AG10803 (cell line): ENCODE results near the gene TMOD2.

Experiments
- DNase-seq: peaks from one replicate; pipeline ENCODE4 v3.0.0; 2010; ENCODE audit warnings: low read depth
- H3K4me3 ChIP-seq: 2 replicates; pipeline ENCODE4 v1.5.1; 2011; ENCODE audit warnings: mild to moderate bottlenecking, low read length, control low read depth
- TF ChIP-seq, protein P1 (sequence below): conservative IDR thresholded peaks from 2 replicates; pipeline ENCODE4 v1.5.1; 2011; ENCODE audit warnings: mild to moderate bottlenecking, low read length, control low read depth, inconsistent platforms

TMOD2 gene

DNA sequence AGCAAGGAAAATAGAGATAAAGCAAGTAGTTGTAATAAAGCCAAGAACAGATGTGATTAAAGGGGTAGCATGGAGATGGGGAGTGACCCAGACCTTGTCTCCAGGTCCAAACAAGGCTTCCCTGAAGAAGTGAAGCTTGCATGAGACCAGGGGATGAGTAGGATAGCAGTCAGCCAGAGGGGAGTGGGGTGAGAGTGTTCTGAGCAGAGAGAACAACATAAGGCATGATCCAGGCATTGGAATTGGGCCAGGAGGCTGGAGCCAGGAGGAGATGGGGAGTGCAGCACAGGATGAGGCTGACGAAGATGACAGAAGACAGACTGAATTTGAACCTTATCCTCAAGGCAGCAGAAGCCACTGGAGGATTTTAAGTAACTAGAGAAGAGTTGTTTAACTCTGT lies 7.2 kb downstream of the TMOD2 start:
- DNase-seq: peak; percentile 76

DNA sequence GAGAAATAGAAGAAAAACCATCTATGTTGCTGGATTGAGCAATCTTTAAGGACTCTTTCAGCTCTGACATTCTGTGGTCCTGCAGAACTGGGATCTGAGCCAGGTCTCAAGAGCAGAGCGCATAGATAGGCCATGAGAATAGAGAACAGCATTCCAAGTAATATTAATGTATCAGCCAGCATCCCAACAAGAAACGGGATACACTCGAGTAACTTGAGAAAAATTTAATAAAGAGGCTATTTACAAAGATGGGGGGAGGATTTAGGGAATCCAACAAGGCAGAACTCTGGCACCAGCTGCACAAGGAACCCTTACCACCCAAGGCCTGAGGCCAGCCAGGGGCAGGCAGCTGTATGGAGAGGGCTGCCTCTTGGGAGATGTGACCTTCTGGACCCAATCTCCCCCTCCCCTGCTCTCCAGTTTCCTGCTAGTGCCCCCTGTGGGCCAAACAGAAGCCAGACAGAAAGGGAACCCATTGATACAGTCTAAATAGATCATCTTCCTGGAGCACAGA lies 8.2 kb downstream of the TMOD2 start:
- TF ChIP-seq, protein P1, sequence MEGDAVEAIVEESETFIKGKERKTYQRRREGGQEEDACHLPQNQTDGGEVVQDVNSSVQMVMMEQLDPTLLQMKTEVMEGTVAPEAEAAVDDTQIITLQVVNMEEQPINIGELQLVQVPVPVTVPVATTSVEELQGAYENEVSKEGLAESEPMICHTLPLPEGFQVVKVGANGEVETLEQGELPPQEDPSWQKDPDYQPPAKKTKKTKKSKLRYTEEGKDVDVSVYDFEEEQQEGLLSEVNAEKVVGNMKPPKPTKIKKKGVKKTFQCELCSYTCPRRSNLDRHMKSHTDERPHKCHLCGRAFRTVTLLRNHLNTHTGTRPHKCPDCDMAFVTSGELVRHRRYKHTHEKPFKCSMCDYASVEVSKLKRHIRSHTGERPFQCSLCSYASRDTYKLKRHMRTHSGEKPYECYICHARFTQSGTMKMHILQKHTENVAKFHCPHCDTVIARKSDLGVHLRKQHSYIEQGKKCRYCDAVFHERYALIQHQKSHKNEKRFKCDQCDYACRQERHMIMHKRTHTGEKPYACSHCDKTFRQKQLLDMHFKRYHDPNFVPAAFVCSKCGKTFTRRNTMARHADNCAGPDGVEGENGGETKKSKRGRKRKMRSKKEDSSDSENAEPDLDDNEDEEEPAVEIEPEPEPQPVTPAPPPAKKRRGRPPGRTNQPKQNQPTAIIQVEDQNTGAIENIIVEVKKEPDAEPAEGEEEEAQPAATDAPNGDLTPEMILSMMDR: peak; percentile 48
- DNase-seq: peak; percentile 98
- H3K4me3 ChIP-seq: no peak overlapping the region

More for the DNA sequence above, 7.2 kb downstream of the TMOD2 start:
- TF ChIP-seq, protein P1: no peak
- H3K4me3 ChIP-seq: no peak overlapping the region

DNA sequence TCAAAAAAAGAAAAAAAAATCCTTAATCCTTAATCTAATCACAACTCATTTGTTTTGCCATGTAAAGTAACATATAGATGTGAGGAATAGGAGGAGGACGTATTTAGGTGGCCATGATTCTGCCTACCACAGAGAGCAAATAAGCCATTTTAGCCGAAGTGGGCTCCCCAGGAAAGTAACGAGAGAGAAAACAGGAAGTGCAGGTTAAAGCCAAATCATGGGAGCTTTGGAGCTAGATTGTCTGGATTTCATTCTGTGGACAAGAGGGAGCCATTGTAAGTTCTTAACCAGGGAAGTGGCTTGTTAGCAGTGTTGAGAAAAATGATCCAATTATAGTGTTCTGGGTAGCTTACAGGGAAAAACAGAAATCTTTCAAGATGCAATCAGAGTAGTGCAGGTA lies 9.4 kb downstream of the TMOD2 start:
- TF ChIP-seq, protein P1: no peak
- no peak overlapping the region for H3K4me3 ChIP-seq
- no peak for DNase-seq

DNA sequence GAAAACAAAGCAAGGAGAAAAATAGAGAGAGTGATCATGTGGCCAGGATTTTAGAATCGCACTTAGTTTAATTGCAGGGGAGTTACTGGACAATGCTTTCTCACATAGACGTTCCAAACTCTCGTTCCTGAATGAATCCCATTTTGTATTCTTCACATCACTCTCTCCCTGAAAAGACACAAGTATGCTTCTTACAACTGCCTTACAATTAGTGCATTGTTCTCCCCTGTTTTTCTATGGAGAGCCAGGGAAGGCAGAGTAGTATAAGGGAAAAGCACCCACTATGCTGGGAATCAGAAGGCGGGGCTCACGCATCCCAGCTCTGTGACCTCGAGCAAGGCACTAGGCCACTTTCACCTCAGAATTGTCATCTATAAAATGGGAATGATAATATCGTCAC lies 14.4 kb downstream of the TMOD2 start:
- TF ChIP-seq, protein P1: no peak
- no peak overlapping the region for H3K4me3 ChIP-seq
- no peak for DNase-seq

DNA sequence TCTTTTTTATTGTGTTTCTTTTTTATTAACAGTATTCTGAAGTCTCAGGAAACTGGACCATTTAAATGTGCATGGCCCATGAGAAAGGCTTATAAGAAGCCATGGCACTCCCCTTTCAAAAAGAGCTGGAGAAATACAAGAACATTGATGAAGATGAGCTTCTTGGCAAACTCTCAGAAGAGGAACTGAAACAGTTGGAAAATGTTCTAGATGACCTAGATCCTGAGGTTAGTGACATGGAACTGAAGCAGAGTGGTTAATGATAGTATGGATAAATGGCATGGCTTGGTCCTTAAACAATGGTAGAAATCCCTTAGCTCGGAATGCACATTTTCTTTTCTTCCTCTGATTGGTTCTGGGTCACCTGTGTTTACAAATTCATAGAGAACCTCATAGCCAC lies 14.9 kb downstream of the TMOD2 start:
- DNase-seq: no peak

DNA sequence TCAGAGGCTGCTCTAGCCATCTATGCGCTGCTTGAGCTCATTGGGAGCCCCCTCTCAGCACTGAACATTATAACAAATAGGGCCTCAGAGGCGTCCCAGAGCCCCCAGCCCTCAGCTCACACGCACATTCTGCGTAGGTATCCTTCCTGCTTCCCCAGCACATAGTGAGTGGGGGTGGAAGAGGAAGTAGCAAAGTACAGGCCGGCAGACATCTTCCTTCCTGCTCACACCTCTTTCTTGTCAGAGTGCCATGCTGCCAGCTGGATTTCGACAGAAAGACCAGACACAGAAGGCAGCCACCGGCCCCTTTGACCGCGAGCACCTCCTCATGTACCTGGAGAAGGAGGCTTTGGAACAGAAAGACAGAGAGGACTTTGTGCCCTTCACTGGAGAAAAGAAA lies 16.6 kb downstream of the TMOD2 start:
- DNase-seq: no peak
- TF ChIP-seq, protein P1: no peak
- no peak overlapping the region for H3K4me3 ChIP-seq

More for the DNA sequence above, 14.9 kb downstream of the TMOD2 start:
- TF ChIP-seq, protein P1: no peak
- H3K4me3 ChIP-seq: no peak overlapping the region

DNA sequence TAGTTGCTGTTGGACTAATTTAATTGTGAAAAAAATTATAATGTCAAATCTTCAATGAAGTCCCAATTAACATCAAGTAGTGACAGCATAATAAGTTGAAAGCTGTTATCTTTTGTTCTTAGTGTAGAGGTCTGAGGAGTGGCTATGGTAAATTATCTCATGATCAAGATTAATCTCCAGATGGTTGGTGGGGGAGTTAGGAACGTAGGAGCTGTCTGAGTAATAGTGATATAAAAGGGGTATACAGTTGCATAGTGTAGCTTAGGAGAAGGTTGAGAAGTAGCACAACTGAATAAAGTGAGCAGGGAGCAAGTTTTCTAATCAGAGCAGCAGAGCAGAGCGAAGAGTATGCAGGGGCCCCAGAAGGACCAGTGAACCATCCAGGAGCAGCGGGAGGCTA lies 19.5 kb downstream of the TMOD2 start:
- DNase-seq: no peak
- TF ChIP-seq, protein P1: no peak
- H3K4me3 ChIP-seq: no peak overlapping the region
